Nephron progenitor cell (in vitro differentiated cells): ENCODE data around the gene TFAM.

Experiments
- DNase-seq: peaks from one replicate; pipeline ENCODE4 v3.0.0; 2021
- H3K27ac Mint-ChIP-seq: 2 replicates; pipeline ENCODE4 v1.8.0; 2021; ENCODE audit warnings: mild to moderate bottlenecking, moderate library complexity, mixed read lengths
- H3K27me3 Mint-ChIP-seq: 2 replicates; pipeline ENCODE4 v1.8.0; 2021; ENCODE audit warnings: mild to moderate bottlenecking, low read depth, mixed read lengths; ENCODE audit not compliant: poor library complexity
- H3K36me3 Mint-ChIP-seq: 2 replicates; pipeline ENCODE4 v1.8.0; 2021; ENCODE audit warnings: low read depth, mixed read lengths
- H3K4me1 Mint-ChIP-seq: 2 replicates; pipeline ENCODE4 v1.8.0; 2021; ENCODE audit warnings: mixed read lengths
- H3K4me3 Mint-ChIP-seq: 2 replicates; pipeline ENCODE4 v1.8.0; 2021; ENCODE audit warnings: mild to moderate bottlenecking, moderate library complexity, mixed read lengths
- H3K9me3 Mint-ChIP-seq: 2 replicates; pipeline ENCODE4 v1.8.0; 2021; ENCODE audit warnings: mild to moderate bottlenecking, moderate library complexity, mixed read lengths
- TF ChIP-seq, protein P1 (sequence below): fragments of 200-600 bp; sonication (generic); IDR thresholded peaks from 2 replicates; pipeline ENCODE4 v1.5.0; 2021; ENCODE audit warnings: antibody characterized with exemption

The TFAM gene

DNA sequence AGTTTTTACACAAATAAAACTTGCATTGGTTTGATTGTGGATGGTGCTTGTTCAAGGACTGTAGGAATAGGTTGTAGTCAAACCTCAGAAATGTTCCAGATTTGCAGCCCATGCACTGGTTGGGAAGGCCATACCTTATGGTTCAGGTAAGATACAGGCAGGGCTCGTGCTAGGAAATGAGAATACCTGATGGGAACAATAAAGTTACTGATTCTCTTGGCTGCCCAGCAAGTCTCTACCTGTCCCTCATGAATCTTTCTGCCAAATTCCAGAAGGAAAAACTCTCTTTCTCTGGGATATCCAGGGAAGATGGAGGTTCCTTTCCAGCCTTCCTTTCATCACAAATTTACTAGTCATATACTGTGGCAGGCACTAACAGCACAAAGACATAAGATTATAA, 53.8 kb downstream of the TFAM start:
- peaks cover 3% of the 10 kb centered on the region for H3K27me3 Mint-ChIP-seq
- H3K4me1 Mint-ChIP-seq: peaks cover 13% of the 10 kb centered on the region
- no peak overlapping the region for H3K27ac Mint-ChIP-seq
- H3K9me3 Mint-ChIP-seq: peaks cover 8% of the 10 kb centered on the region
- no peak for DNase-seq
- TF ChIP-seq, protein P1, sequence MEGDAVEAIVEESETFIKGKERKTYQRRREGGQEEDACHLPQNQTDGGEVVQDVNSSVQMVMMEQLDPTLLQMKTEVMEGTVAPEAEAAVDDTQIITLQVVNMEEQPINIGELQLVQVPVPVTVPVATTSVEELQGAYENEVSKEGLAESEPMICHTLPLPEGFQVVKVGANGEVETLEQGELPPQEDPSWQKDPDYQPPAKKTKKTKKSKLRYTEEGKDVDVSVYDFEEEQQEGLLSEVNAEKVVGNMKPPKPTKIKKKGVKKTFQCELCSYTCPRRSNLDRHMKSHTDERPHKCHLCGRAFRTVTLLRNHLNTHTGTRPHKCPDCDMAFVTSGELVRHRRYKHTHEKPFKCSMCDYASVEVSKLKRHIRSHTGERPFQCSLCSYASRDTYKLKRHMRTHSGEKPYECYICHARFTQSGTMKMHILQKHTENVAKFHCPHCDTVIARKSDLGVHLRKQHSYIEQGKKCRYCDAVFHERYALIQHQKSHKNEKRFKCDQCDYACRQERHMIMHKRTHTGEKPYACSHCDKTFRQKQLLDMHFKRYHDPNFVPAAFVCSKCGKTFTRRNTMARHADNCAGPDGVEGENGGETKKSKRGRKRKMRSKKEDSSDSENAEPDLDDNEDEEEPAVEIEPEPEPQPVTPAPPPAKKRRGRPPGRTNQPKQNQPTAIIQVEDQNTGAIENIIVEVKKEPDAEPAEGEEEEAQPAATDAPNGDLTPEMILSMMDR: no peak
- H3K4me3 Mint-ChIP-seq: no peak overlapping the region
- no peaks in the 10 kb centered on the region for H3K36me3 Mint-ChIP-seq

DNA sequence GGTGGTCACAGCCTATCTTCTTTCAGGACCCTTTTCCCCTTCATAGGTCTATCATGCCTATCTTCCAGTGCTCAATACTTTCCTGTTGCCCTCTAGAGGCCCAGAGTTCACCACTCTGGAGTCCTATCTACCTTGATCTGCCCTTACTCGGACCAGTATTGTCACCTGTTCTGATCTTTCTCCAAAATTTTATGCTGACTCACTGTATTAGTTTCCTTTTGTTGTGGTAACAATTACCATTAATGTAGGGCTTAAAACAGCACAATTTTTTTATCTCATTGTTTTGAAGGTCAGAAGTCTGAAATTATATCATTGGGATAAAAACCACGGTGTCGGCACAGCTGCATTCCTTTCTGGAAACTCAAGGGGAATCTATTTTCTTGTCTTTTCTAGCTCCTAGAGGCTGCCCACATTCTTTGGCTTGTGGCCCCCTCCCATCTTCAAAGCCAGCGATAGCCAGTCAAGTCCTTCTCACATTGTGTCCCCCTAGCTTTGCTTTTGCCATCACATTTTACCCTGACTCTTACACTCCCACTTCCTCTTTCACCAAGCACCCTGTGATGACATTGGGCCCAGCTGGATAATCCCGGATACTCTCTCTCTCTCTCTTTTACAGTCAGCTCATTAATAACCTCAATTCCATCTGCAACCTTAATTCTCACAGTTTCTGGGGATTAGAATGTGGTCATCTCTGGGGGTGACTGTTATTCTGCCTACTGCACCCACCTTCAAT, 54.6 kb downstream of the TFAM start:
- DNase-seq: no peak
- H3K27me3 Mint-ChIP-seq: peaks cover 3% of the 10 kb centered on the region
- peaks cover 16% of the 10 kb centered on the region for H3K4me1 Mint-ChIP-seq
- no peaks in the 10 kb centered on the region for H3K36me3 Mint-ChIP-seq
- TF ChIP-seq, protein P1: no peak
- H3K4me3 Mint-ChIP-seq: no peak overlapping the region
- peak overlapping the region; percentile 3 for H3K27ac Mint-ChIP-seq
- peaks cover 8% of the 10 kb centered on the region for H3K9me3 Mint-ChIP-seq

DNA sequence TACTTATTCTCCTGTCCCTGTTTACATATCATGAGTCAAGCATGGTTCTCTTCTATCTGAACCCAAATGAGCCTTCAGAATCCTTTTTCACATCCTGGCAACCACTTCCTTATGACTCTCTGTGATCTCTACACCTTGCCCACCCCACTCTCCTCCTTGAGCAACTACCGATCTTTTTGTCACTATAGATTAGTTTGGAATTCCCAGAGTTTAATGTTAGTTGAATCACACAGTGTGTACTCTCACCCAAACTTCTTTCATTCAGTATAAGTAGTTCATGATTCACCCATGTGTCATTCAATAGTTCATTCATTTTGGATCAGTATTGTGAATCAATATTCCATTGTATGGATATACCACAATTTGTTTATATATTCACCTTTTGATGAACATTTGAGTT, 55.3 kb downstream of the TFAM start:
- Mint-ChIP-seq H3K27me3 (peaks cover 3% of the 10 kb centered on the region), H3K36me3 (no peaks in the 10 kb centered on the region), H3K9me3 (peaks cover 8% of the 10 kb centered on the region), H3K27ac (peak overlapping the region; percentile 3), H3K4me1 (peaks cover 14% of the 10 kb centered on the region), H3K4me3 (no peak overlapping the region)
- DNase-seq: no peak
- TF ChIP-seq, protein P1: no peak

DNA sequence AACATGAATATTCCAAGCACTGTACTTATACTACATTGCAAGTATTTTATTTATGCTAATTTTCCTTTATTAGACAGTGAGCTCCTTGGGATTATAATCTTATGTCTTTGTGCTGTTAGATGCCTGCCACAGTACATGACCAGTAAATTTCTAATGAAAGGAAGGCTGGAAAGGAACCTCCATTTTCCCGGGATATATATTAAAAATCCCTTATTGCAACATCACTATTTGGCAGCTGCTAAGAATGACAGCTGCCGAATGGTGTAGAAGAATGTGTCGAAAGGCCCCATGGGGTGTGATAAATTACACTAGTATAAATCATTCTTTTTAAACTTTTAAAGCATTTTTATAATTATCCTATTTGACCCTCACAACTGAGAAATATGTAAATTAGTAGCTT, 59.1 kb downstream of the TFAM start:
- TF ChIP-seq, protein P1: no peak
- peaks cover 3% of the 10 kb centered on the region for H3K27me3 Mint-ChIP-seq
- peaks cover 6% of the 10 kb centered on the region for H3K4me1 Mint-ChIP-seq
- peaks cover 24% of the 10 kb centered on the region for H3K9me3 Mint-ChIP-seq
- no peak overlapping the region for H3K27ac Mint-ChIP-seq
- no peak for DNase-seq
- no peak overlapping the region for H3K4me3 Mint-ChIP-seq
- H3K36me3 Mint-ChIP-seq: no peaks in the 10 kb centered on the region

DNA sequence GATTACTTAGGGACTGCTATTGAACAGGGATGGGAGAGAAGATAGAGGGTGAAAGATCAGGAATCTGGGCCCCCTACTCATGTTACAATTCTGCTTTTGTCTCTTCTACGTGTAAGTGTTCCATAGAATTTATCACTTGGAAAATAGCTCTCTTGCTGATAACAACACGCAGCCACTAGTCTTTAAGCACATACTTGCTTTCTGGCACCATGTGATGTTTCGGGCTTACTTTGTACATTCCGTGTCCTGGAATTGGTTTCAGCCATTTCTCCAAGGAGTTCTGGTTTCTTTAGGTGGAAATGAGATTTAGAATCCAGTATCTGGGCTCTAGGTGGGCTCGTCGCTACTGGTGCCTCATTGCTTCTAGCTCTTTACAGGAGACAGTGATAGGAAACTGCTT, 59.7 kb downstream of the TFAM start:
- Mint-ChIP-seq H3K4me3 (no peak overlapping the region), H3K9me3 (peaks cover 27% of the 10 kb centered on the region), H3K27ac (peak overlapping the region; percentile 45), H3K36me3 (no peaks in the 10 kb centered on the region), H3K27me3 (peaks cover 3% of the 10 kb centered on the region), H3K4me1 (peaks cover 6% of the 10 kb centered on the region)
- TF ChIP-seq, protein P1: no peak
- no peak for DNase-seq
